ENCODE data around the gene WDR6. TPM values are rescaled to one million over a fixed set of nuclear protein-coding genes. Genes with fewer than 3 reads are reported as not detected.

WDR6 gene
- total RNA-seq, 1 experiment from 2014 or later = 213 TPM

GRCh38 chr3:48989126-48989795 lies 17.9 kb upstream of the WDR6 start:
- Mint-ChIP-seq H3K27me3 (ENCODE audit: low read depth) (no peaks in the 10 kb centered on the region), H3K4me3 (peak overlapping the region; percentile 89), H3K27ac (peak overlapping the region; percentile 92), H3K4me1 (peaks cover 23% of the 10 kb centered on the region), H3K9me3 (no peaks in the 10 kb centered on the region), H3K36me3 (no peaks in the 10 kb centered on the region; the same call in 1 of the 2 replicates)
- DNase-seq (ENCODE audit: low spot score) (no peak), ATAC-seq (peak; percentile 10)
- ChIA-PET CTCF (interaction anchor here (0.6 to 7.6 kb wide), 10 partner anchors 9 to 303 kb away, joined by 3 to 107 read pairs (median 4); partner anchors contain the start of genes DALRD3, NCKIPSD, NDUFAF3 and QRICH1), POLR2A (interaction anchor here (0.5 to 4.5 kb wide), 8 partner anchors 18 to 150 kb away, joined by 3 to 61 read pairs (median 4); partner anchors contain the start of genes DALRD3, NDUFAF3, QRICH1 and WDR6)
- TF ChIP-seq CTCF (IDR thresholded peaks at IDR 0.05) (no peak), STAT6 (CRISPR knock-in tag; conservative IDR thresholded peaks at IDR 0.05; ENCODE audit: low read depth) (no peak), MAX (CRISPR knock-in tag; IDR thresholded peaks at IDR 0.05) (peak; percentile 69; the same call in 1 of the 2 replicates), TEAD1 (CRISPR knock-in tag; IDR thresholded peaks at IDR 0.05) (peak; percentile 70), ZNF425 (CRISPR knock-in tag; conservative IDR thresholded peaks at IDR 0.05) (no peak), IRF1 (CRISPR knock-in tag; IDR thresholded peaks at IDR 0.05) (no peak), ZNF423 (CRISPR knock-in tag; IDR thresholded peaks at IDR 0.05) (no peak), RORB (CRISPR knock-in tag; IDR thresholded peaks at IDR 0.05) (no peak), NFE2L1 (CRISPR knock-in tag; IDR thresholded peaks at IDR 0.05) (0 out of 2 replicates have a peak, but pooled peaks have one; percentile 44), NR1H2 (CRISPR knock-in tag; IDR thresholded peaks at IDR 0.05) (no peak), USF2 (CRISPR knock-in tag; IDR thresholded peaks at IDR 0.05) (no peak), MLX (CRISPR knock-in tag; IDR thresholded peaks at IDR 0.05) (no peak), ARID4B (CRISPR knock-in tag; IDR thresholded peaks at IDR 0.05; ENCODE audit: borderline replicate concordance) (peak; percentile 45; the same call in 1 of the 2 replicates), CREM (CRISPR knock-in tag; IDR thresholded peaks at IDR 0.05) (no peak), TEAD4 (CRISPR knock-in tag; IDR thresholded peaks at IDR 0.05) (0 out of 2 replicates have a peak, but pooled peaks have one; percentile 18), SP1 (CRISPR knock-in tag; conservative IDR thresholded peaks at IDR 0.05) (no peak), SMAD3 (CRISPR knock-in tag; IDR thresholded peaks at IDR 0.05; ENCODE audit: borderline replicate concordance) (no peak), NFYB (CRISPR knock-in tag; conservative IDR thresholded peaks at IDR 0.05; ENCODE audit: low read depth) (0 out of 2 replicates have a peak, but pooled peaks have one; percentile 5)
